ENCODE measurements around the gene VPS37C.

GRCh38 chr11:61120099-61120705 lies 41.0 kb downstream of the VPS37C start:
- TF ChIP-seq CTCF (conservative IDR thresholded peaks at IDR 0.05) (no peak), ZFX (IDR thresholded peaks at IDR 0.05) (no peak)
